Measurements from ENCODE around the gene BABAM2.
A peak's percentile ranks its signal among the peaks of the same experiment; 100 is the strongest.

BABAM2 gene

GRCh38 chr2:28163028-28163427 is 272.5 kb downstream of the BABAM2 start:
- DNase-seq (ENCODE audit: low read depth) = no peak

- DNase-seq (ENCODE audit: low read depth) = peak; percentile 25
Observed at GRCh38 chr2:28163627-28164279, 273.2 kb downstream of the BABAM2 start.

- peak; percentile 57 for DNase-seq (ENCODE audit: low read depth)
Observed at GRCh38 chr2:28164280-28164801, 273.8 kb downstream of the BABAM2 start.

- DNase-seq (ENCODE audit: low read depth) = peak; percentile 25
Observed at GRCh38 chr2:28165087-28165635, 274.6 kb downstream of the BABAM2 start.

- no peak for DNase-seq (ENCODE audit: low read depth)
Observed at GRCh38 chr2:28166956-28167355, 276.4 kb downstream of the BABAM2 start.

DNA sequence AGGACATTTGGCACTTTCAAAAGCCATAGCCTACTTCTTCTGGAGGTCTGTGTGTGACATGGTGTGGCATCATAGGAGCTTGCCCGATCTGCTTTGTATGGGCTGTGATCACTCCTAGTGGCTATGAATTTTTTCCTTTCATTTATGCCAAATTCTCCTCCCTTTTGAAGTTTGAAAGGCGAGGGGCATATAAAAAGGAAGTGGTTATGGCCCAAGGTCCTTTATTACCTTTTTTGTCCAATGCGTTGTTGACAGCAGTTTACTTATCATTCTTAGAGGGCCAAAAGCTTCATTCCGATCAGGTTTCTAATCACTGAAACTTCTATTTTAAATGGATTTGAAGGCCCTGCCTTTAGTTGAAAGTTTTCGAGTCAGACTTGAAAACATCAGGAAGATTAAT is 277.8 kb downstream of the BABAM2 start:
- no peak for DNase-seq (ENCODE audit: low read depth)

- DNase-seq (ENCODE audit: low read depth) = no peak
Observed at GRCh38 chr2:28169492-28169891, 279.0 kb downstream of the BABAM2 start.

GRCh38 chr2:28172114-28172898 is 281.8 kb downstream of the BABAM2 start:
- DNase-seq (ENCODE audit: low read depth) = peak; percentile 16

DNA sequence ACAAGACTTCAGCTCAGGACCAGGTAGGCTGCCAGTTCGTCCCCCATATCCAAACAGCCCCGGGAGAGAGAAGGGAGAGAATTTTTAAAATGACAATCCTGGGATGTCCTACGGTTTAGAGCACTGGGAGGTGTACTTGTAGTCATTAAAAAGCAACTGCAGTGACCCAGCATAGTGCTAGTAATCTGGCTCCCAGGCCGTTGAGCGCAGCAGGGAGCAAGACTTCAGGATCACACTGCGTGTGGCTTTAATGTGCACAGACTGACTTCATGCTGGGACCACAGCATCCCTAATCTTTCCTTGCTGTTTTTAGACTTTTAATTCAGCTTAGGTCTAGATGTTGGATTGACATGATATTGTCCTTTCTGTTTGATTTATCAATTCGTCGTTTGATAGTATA is 282.8 kb downstream of the BABAM2 start:
- DNase-seq (ENCODE audit: low read depth) = no peak

- DNase-seq (ENCODE audit: low read depth) = no peak
Observed at GRCh38 chr2:28174211-28174610, 283.7 kb downstream of the BABAM2 start.

GRCh38 chr2:28175028-28175427 is 284.5 kb downstream of the BABAM2 start:
- no peak for DNase-seq (ENCODE audit: low read depth)

DNA sequence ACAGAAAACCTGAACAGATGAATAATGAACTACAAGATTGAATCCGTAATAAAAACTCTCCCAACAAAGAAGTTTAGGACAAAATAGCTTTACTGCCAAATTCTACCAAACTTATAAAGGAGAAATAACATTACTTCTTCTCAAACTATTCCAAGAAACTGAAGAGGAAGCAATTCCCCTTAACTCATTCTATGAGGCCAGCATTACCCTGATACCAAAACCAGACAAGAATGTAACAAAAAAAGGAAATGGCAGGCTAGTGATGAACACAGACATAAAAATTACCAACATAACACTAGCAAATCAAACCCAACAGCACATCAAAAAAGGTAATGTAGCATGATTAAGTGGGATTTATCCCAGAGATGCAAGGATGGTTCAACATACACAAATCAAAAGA is 288.4 kb downstream of the BABAM2 start:
- no peak for DNase-seq (ENCODE audit: low read depth)

GRCh38 chr2:28181801-28182200 is 291.3 kb downstream of the BABAM2 start:
- no peak for DNase-seq (ENCODE audit: low read depth)

- DNase-seq (ENCODE audit: low read depth) = no peak
Observed at GRCh38 chr2:28182348-28182747, 291.8 kb downstream of the BABAM2 start.

DNA sequence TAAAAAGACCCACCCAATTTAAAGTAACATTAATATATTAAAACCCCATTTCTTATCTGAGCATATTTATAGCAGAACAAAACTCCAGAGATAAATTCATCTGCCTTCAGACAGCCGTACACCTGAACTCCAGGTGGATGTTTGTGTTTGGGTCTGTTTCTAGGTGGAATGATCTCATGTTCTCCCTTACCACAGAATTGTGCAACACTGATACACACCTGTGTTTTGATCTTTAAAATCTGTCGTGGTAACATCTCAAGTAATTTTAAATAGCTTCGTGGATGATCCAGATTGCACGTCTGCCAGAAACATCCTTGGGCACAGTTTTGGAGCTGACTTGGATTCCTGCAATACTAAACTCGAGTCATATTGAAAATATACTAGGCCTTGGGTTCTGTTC is 294.6 kb downstream of the BABAM2 start:
- no peak for DNase-seq (ENCODE audit: low read depth)

DNA sequence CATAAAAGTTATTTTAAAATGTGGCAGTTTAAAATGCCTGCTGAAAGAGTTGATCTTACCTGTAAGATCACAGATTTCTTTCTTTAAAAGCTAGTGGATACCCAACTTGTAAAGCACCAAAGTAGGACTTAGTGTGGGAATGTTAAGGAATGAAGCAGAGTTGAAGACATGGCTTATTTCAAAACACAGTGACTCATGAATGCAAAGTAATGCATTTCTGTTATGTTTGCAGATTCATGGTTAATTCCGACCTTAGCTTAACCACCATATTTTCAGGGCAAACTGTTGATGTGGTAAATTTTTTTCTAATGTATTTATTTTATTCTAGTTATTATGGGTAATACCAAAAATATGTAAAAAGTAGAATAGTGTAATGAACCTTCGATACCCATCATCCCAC is 295.4 kb downstream of the BABAM2 start:
- DNase-seq (ENCODE audit: low read depth) = peak; percentile 92

GRCh38 chr2:28187186-28187585 is 296.7 kb downstream of the BABAM2 start:
- DNase-seq (ENCODE audit: low read depth) = no peak

GRCh38 chr2:28188436-28188835 is 297.9 kb downstream of the BABAM2 start:
- DNase-seq (ENCODE audit: low read depth) = no peak

DNA sequence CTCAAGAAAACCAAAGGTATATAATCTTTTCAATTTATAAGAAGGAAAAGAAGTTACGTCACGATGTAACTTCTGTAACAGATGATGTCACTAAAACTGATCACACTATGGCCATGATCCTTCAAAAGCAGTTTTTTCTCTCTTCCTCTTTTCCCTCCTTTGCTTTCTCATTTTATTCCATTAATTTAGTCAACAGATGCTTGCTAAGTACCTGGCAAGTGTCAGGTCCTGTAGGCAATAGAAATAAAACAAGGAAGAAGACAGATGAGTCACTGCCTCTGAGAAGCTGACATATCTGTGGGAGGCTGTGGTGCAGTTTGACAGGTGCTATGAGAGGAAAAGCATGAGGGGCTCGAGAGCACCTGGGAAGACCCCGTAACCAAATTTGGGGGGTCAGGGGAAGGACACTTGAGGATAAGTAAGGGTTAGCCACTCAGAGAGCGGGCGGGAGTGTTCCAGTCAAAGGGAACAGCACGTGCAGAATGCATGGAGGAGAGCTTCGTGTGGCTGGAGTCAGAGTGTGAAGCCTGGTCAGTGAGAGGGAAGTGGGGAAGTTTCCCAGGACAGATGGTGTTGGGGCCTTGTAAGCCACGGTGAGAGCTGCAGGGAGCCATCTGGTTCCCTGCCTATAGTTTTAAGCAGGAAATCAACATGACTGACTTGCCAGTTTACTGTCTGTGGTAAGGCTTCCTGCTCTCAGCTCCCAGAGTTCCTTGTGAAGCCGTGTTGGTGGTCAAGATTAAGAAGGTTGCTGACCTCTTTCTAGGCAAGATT is 303.3 kb downstream of the BABAM2 start:
- DNase-seq (ENCODE audit: low read depth) = peak; percentile 51

- DNase-seq (ENCODE audit: low read depth) = peak; percentile 19
Observed at GRCh38 chr2:28199995-28200679, 309.6 kb downstream of the BABAM2 start.

GRCh38 chr2:28201671-28202180 is 311.2 kb downstream of the BABAM2 start:
- DNase-seq (ENCODE audit: low read depth) = peak; percentile 88

GRCh38 chr2:28202719-28203118 is 312.2 kb downstream of the BABAM2 start:
- no peak for DNase-seq (ENCODE audit: low read depth)

Measured in amniotic epithelial cell (primary cell).